Thoracic aorta (tissue), 2 donors: ENCODE measurements around the gene GAPDHS. TPM values are rescaled to one million over a fixed set of nuclear protein-coding genes. Genes with fewer than 3 reads are reported as not detected.

Experiments
- ATAC-seq: fragments of 150-250 bp; one replicate; pipeline ENCODE4 v1.8.0; 2017; ENCODE audit warnings: low read depth; ENCODE audit not compliant: insufficient number of reproducible peaks, low FRiP score
- DNase-seq: peaks from one replicate; pipeline ENCODE4 v3.0.0-alpha.2; 2020; ENCODE audit warnings: low spot score
- H3K27ac ChIP-seq, 2 donors: fragments of 200-600 bp; sonication (generic); 1 replicate in 1 of 2; 2 replicates in 1 of 2; pipeline ENCODE4 v1.5.1; 2016; ENCODE audit warnings: mild to moderate bottlenecking in 2 of 2, moderate library complexity in 2 of 2
- H3K27me3 ChIP-seq: fragments of 200-600 bp; sonication (generic); replicated peaks from 2 replicates; pipeline ENCODE4 v1.6.0; 2016; ENCODE audit warnings: mild to moderate bottlenecking; ENCODE audit not compliant: insufficient read depth
- H3K36me3 ChIP-seq: fragments of 200-600 bp; sonication (generic); one replicate; pipeline ENCODE4 v1.5.1; 2016
- H3K4me1 ChIP-seq, 2 donors: fragments of 200-600 bp; sonication (generic); 1 replicate in 1 of 2; 2 replicates in 1 of 2; pipeline versions ENCODE4 v1.5.1 to v1.6.0; 2016; ENCODE audit warnings: low read depth in 2 of 2, mild to moderate bottlenecking in 1 of 2; ENCODE audit not compliant: control insufficient read depth in 1 of 2
- H3K4me3 ChIP-seq: fragments of 200-600 bp; sonication (generic); 2 replicates; pipeline ENCODE4 v1.5.1; 2016; ENCODE audit warnings: mild to moderate bottlenecking
- H3K9me3 ChIP-seq: fragments of 200-600 bp; sonication (generic); 2 replicates; pipeline ENCODE4 v1.5.1; 2016
- CTCF ChIP-seq: fragments of 200-600 bp; sonication (generic); IDR thresholded peaks from one replicate; pipeline ENCODE4 v1.5.1; 2019; ENCODE audit warnings: antibody characterized with exemption
- total RNA-seq, 2 donors: library from RNA; depleted of rRNA; stranded (reverse); fragments of >200 nt; gene quantifications; one replicate each; pipeline versions ENCODE4 v1.1.0 to v1.2.3, GENCODE V29; 2016

GAPDHS gene
- total RNA-seq, 2 donors from 2014 or later = not detected

DNA sequence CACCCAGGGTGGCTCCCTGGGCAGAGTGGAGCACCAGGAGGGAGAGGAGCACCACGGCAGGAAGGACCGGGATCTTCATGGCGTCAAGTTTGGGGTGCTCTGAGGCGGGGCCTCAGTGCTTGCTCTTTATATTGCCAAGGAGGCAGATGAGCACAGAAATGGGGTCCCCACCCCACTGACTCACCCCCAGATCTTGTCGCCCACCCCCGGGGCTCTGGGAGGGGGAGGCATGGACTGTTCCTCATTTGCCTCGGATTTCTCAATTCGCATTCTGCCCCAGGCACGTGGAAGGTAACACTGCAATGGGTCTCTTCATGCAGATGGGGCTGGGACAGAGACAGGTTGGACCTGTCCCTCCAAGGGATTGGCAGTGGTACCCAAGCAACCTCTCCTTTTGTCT is 42.9 kb upstream of the GAPDHS start, which contains the start of gene KRTDAP:
Gene KRTDAP, minus strand, starts transcription at position 101 of the 400 bp plus-strand sequence. Its CDS starts 22 bp downstream, at position 79.
- ATAC-seq (no peak), DNase-seq (no peak)
- H3K9me3 ChIP-seq = no peaks in the 10 kb centered on the region
- H3K36me3 ChIP-seq = no peaks in the 10 kb centered on the region
- TF ChIP-seq CTCF = no peak
- no peaks in the 10 kb centered on the region for H3K4me1 ChIP-seq
- H3K27ac ChIP-seq = no peak within 1 kb of the TSS
- no peaks in the 10 kb centered on the region for H3K27me3 ChIP-seq
- H3K4me3 ChIP-seq = no peak within 1 kb of the TSS

- Histone ChIP-seq H3K36me3 (no peaks in the 10 kb centered on the region), H3K27ac (no peak overlapping the region), H3K4me3 (no peak overlapping the region), H3K9me3 (no peaks in the 10 kb centered on the region), H3K27me3 (no peaks in the 10 kb centered on the region), H3K4me1 (no peaks in the 10 kb centered on the region)
- ATAC-seq (no peak), DNase-seq (no peak)
- no peak for TF ChIP-seq CTCF
These were observed 41.4 kb upstream of the GAPDHS start for GRCh38 chr19:35491836-35492360.

GRCh38 chr19:35493971-35494370 is 39.3 kb upstream of the GAPDHS start:
- DNase-seq (no peak), ATAC-seq (no peak)
- no peak overlapping the region for H3K4me3 ChIP-seq
- H3K27me3 ChIP-seq = no peaks in the 10 kb centered on the region
- no peak overlapping the region for H3K27ac ChIP-seq
- H3K36me3 ChIP-seq = peaks cover 4% of the 10 kb centered on the region
- no peaks in the 10 kb centered on the region for H3K9me3 ChIP-seq
- TF ChIP-seq CTCF = no peak
- no peaks in the 10 kb centered on the region for H3K4me1 ChIP-seq

DNA sequence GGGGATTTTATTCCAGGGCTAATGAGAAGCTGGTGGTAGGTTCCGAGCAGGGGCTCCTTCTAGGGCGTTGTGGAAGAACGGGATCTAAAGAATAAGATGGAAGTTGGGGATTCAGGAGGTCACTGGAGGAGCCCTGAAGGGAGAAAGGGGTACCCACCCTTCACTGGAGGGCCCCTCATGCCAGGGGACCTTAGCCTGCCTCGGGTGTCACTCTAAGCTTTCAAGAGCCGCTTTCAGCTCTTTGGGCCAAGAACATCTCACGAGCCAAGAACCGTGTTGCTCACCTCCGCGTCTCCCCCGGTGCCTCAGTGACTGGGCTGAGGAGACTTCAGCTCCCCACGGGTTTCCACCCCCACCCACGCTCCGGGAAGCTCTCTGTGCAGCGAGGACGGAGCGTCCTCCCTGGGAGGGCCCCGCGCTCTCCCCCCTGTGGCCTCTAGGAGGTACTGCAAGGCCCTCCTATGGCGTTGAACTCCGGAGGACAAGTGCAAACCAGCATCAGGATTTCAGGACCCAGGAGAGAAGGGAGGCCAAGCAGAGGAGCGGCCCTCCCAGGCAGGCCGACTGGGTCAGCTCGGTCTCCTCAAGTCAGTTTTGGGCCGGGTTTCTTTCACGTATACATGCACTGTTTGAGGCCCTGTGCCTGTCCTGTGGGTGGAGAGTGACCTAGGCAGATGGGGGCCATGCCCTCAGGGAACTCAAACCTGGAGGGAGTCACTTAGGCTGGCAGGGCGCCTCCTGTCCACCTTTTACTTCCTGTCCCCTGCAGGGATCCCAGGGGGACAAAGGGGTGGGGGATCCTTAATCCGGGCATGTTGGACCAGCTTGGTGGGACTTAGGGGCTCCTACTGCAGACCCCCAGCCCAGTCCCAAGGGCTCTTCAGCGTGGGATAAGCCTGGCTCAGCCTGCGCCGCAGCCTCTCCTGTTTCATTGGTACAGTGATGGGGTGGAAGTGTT is 37.9 kb upstream of the GAPDHS start:
- H3K4me3 ChIP-seq = no peak overlapping the region

More for the DNA sequence above, 37.9 kb upstream of the GAPDHS start:
- TF ChIP-seq CTCF = peak; percentile 94
- H3K36me3 ChIP-seq = peaks cover 6% of the 10 kb centered on the region
- H3K9me3 ChIP-seq = no peaks in the 10 kb centered on the region
- no peaks in the 10 kb centered on the region for H3K4me1 ChIP-seq
- no peak overlapping the region for H3K27ac ChIP-seq
- no peak for ATAC-seq
- no peaks in the 10 kb centered on the region for H3K27me3 ChIP-seq
- DNase-seq = peak; percentile 18
